Activated CD4-positive, CD25-positive, alpha-beta regulatory T cell (primary cell): ENCODE results near the gene ATRNL1.
"Not testable (repeated sequence)": the region's sequence is repeated elsewhere in the genome, so short reads cannot be mapped to it uniquely, and the experiment has no call there.

Source experiments
- DNase-seq, 4 experiments: peaks; one replicate each; lab custom pipeline; 2025; lab: John Stamatoyannopoulos, UW

The ATRNL1 gene

GRCh38 chr10:115432188-115432819, 339.1 kb downstream of the ATRNL1 start:
- no peak for DNase-seq

GRCh38 chr10:115436999-115437398, 343.8 kb downstream of the ATRNL1 start:
- no peak for DNase-seq

- no peak for DNase-seq
Observed at GRCh38 chr10:115441907-115442545, 348.9 kb downstream of the ATRNL1 start.

- DNase-seq: no peak
Observed at GRCh38 chr10:115456812-115457211, 363.6 kb downstream of the ATRNL1 start.

GRCh38 chr10:115483294-115483693, 390.1 kb downstream of the ATRNL1 start:
- no peak for DNase-seq

GRCh38 chr10:115491526-115492140, 398.5 kb downstream of the ATRNL1 start:
- no peak for DNase-seq

- DNase-seq: no peak
Observed at GRCh38 chr10:115503546-115503945, 410.4 kb downstream of the ATRNL1 start.

GRCh38 chr10:115514895-115515294, 421.7 kb downstream of the ATRNL1 start:
- DNase-seq: no peak

- no peak for DNase-seq
Observed at GRCh38 chr10:115525141-115525540, 432.0 kb downstream of the ATRNL1 start.

GRCh38 chr10:115527682-115528081, 434.5 kb downstream of the ATRNL1 start:
- not testable (repeated sequence) for DNase-seq

GRCh38 chr10:115536401-115536800, 443.2 kb downstream of the ATRNL1 start:
- DNase-seq: not testable (repeated sequence)

GRCh38 chr10:115539142-115539762, 446.1 kb downstream of the ATRNL1 start:
- no peak for DNase-seq

- no peak for DNase-seq
Observed at GRCh38 chr10:115555887-115556402, 462.8 kb downstream of the ATRNL1 start.

- no peak for DNase-seq
Observed at GRCh38 chr10:115558252-115558651, 465.1 kb downstream of the ATRNL1 start.

GRCh38 chr10:115566867-115567266, 473.7 kb downstream of the ATRNL1 start:
- no peak for DNase-seq

GRCh38 chr10:115572740-115573455, 479.7 kb downstream of the ATRNL1 start:
- DNase-seq: no peak

- no peak for DNase-seq
Observed at GRCh38 chr10:115580239-115580638, 487.1 kb downstream of the ATRNL1 start.

- DNase-seq: no peak
Observed at GRCh38 chr10:115593060-115593459, 499.9 kb downstream of the ATRNL1 start.

GRCh38 chr10:115604627-115605026, 511.5 kb downstream of the ATRNL1 start:
- DNase-seq: no peak

- DNase-seq: no peak
Observed at GRCh38 chr10:115606086-115606485, 512.9 kb downstream of the ATRNL1 start.

- no peak for DNase-seq
Observed at GRCh38 chr10:115606741-115607140, 513.6 kb downstream of the ATRNL1 start.

GRCh38 chr10:115624448-115624847, 531.3 kb downstream of the ATRNL1 start:
- no peak for DNase-seq
